ENCODE measurements around the gene SLC47A1. TPM values are rescaled to one million over a fixed set of nuclear protein-coding genes. Genes with fewer than 3 reads are reported as not detected.
A peak's percentile ranks its signal among the peaks of the same experiment; 100 is the strongest.

The SLC47A1 gene
- 10 to 100 TPM in 3 of 4 donors, 1 to 10 TPM in 1; 6.2 to 28.5 (median 18.4) TPM for total RNA-seq

- intact Hi-C loops (cut with DNase I; ENCODE audit: low total_unique reads) = no loop called here
- TF ChIP-seq CTCF (IDR thresholded peaks at IDR 0.05) = peak in 1 of 4 experiments; percentile 6
- TF ChIP-seq POLR2A (IDR thresholded peaks at IDR 0.05) = peak in 1 of 2 donors; percentile 38
- Histone ChIP-seq H3K27ac (peak within 1 kb of the TSS; percentile 69 to 70), H3K4me1 (no peaks in the 10 kb centered on the region), H3K9me3 (no peaks in the 10 kb centered on the region), H3K27me3 (no peaks in the 10 kb centered on the region), H3K4me3 (peak within 1 kb of the TSS; percentile 52 to 63), H3K36me3 (no peaks in the 10 kb centered on the region)
- peak; percentile 29 to 35 for DNase-seq
Observed at GRCh38 chr17:19533718-19534561, at the start of gene SLC47A1. TSS of gene SLC47A1 (plus strand) at chr17:19533854. CDS start at chr17:19533940, 86 bp downstream.

GRCh38 chr17:19485800-19486340 is 47.8 kb upstream of the SLC47A1 start:
- H3K27ac ChIP-seq = peak overlapping the region; percentile 43 to 58
- H3K4me3 ChIP-seq = no peak overlapping the region
- intact Hi-C loops (cut with DNase I; ENCODE audit: low total_unique reads) = no loop called here
- H3K27me3 ChIP-seq = no peaks in the 10 kb centered on the region
- H3K9me3 ChIP-seq = no peaks in the 10 kb centered on the region
- H3K4me1 ChIP-seq = peaks cover 0 to 7% of the 10 kb centered on the region in 2 donors
- no peak for DNase-seq
- no peak for TF ChIP-seq POLR2A (IDR thresholded peaks at IDR 0.05)
- TF ChIP-seq CTCF (IDR thresholded peaks at IDR 0.05) = no peak
- H3K36me3 ChIP-seq = no peaks in the 10 kb centered on the region

- Histone ChIP-seq H3K36me3 (no peaks in the 10 kb centered on the region), H3K27me3 (no peaks in the 10 kb centered on the region), H3K27ac (peak overlapping the region; percentile 58 to 70), H3K4me3 (no peak overlapping the region), H3K9me3 (no peaks in the 10 kb centered on the region), H3K4me1 (peaks cover 0 to 7% of the 10 kb centered on the region in 2 donors)
- intact Hi-C loops (cut with DNase I; ENCODE audit: low total_unique reads) = no loop called here
- no peak for TF ChIP-seq CTCF (IDR thresholded peaks at IDR 0.05)
- TF ChIP-seq POLR2A (IDR thresholded peaks at IDR 0.05) = no peak
- no peak for DNase-seq
Observed at GRCh38 chr17:19486351-19487023, 47.2 kb upstream of the SLC47A1 start.

- Histone ChIP-seq H3K27me3 (no peaks in the 10 kb centered on the region), H3K4me3 (no peak overlapping the region), H3K4me1 (peaks cover 0 to 7% of the 10 kb centered on the region in 2 donors), H3K9me3 (no peaks in the 10 kb centered on the region), H3K27ac (peak overlapping the region; percentile 58 to 70), H3K36me3 (no peaks in the 10 kb centered on the region)
- peak in 1 of 2 donors; percentile 53 for DNase-seq
- intact Hi-C loops (cut with DNase I; ENCODE audit: low total_unique reads) = no loop called here
- TF ChIP-seq CTCF (IDR thresholded peaks at IDR 0.05) = no peak
- no peak for TF ChIP-seq POLR2A (IDR thresholded peaks at IDR 0.05)
Observed at GRCh38 chr17:19487024-19487600, 46.5 kb upstream of the SLC47A1 start.
